Measurements from ENCODE around the gene SUPT4H1. TPM values are rescaled to one million over a fixed set of nuclear protein-coding genes. Genes with fewer than 3 reads are reported as not detected.
A peak's percentile ranks its signal among the peaks of the same experiment; 100 is the strongest.

Gene SUPT4H1
- total and polyA plus RNA-seq, 9 of the 15 experiments (the other 6 are each of a cell fraction or from before 2014, with no cell fraction given): 62.1 to 320 (median 117) TPM

GRCh38 chr17:58329035-58329809, 22.8 kb downstream of the SUPT4H1 start (continued):
- TF ChIP-seq, protein P1, sequence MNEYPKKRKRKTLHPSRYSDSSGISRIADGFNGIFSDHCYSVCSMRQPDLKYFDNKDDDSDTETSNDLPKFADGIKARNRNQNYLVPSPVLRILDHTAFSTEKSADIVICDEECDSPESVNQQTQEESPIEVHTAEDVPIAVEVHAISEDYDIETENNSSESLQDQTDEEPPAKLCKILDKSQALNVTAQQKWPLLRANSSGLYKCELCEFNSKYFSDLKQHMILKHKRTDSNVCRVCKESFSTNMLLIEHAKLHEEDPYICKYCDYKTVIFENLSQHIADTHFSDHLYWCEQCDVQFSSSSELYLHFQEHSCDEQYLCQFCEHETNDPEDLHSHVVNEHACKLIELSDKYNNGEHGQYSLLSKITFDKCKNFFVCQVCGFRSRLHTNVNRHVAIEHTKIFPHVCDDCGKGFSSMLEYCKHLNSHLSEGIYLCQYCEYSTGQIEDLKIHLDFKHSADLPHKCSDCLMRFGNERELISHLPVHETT (CRISPR knock-in tag; conservative IDR thresholded peaks at IDR 0.05 in 1 of 2, IDR thresholded peaks at IDR 0.05 in 1 of 2): no peak
- TF ChIP-seq, protein P2, sequence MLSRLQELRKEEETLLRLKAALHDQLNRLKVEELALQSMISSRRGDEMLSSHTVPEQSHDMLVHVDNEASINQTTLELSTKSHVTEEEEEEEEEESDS (CRISPR knock-in tag; IDR thresholded peaks at IDR 0.05): no peak
- TF ChIP-seq NRF1 (conservative IDR thresholded peaks at IDR 0.05 in 1 of 2, IDR thresholded peaks at IDR 0.05 in 1 of 2) (peak; percentile 92 to 94), POLR3A (IDR thresholded peaks at IDR 0.05; ENCODE audit: borderline replicate concordance, extremely low read depth, insufficient read depth, insufficient read length) (no peak), MEF2A (IDR thresholded peaks at IDR 0.05; ENCODE audit: control insufficient read depth, low read depth, low read length) (0 out of 2 replicates have a peak, but pooled peaks have one; percentile 56), SMC3 (conservative IDR thresholded peaks at IDR 0.05; ENCODE audit: insufficient read depth, low read depth, low read length) (peak; percentile 48), PBX2 (CRISPR knock-in tag; IDR thresholded peaks at IDR 0.05; ENCODE audit: low read depth) (no peak), PBX2 (tag; conservative IDR thresholded peaks at IDR 0.05; ENCODE audit: low read depth) (no peak), NCOA4 (IDR thresholded peaks at IDR 0.05; ENCODE audit: partially characterized antibody) (no peak), BACH1 (tag; IDR thresholded peaks at IDR 0.05) (0 out of 2 replicates have a peak, but pooled peaks have one; percentile 59), BMI1 (IDR thresholded peaks at IDR 0.05; ENCODE audit: low read length) (no peak), SRF (CRISPR knock-in tag; IDR thresholded peaks at IDR 0.05) (peak; percentile 7 to 90; a peak in 3 of 4 replicates)
- TF ChIP-seq, protein P3, sequence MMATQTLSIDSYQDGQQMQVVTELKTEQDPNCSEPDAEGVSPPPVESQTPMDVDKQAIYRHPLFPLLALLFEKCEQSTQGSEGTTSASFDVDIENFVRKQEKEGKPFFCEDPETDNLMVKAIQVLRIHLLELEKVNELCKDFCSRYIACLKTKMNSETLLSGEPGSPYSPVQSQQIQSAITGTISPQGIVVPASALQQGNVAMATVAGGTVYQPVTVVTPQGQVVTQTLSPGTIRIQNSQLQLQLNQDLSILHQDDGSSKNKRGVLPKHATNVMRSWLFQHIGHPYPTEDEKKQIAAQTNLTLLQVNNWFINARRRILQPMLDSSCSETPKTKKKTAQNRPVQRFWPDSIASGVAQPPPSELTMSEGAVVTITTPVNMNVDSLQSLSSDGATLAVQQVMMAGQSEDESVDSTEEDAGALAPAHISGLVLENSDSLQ (IDR thresholded peaks at IDR 0.05): 0 out of 2 replicates have a peak, but pooled peaks have one; percentile 1
- TF ChIP-seq, protein P4, sequence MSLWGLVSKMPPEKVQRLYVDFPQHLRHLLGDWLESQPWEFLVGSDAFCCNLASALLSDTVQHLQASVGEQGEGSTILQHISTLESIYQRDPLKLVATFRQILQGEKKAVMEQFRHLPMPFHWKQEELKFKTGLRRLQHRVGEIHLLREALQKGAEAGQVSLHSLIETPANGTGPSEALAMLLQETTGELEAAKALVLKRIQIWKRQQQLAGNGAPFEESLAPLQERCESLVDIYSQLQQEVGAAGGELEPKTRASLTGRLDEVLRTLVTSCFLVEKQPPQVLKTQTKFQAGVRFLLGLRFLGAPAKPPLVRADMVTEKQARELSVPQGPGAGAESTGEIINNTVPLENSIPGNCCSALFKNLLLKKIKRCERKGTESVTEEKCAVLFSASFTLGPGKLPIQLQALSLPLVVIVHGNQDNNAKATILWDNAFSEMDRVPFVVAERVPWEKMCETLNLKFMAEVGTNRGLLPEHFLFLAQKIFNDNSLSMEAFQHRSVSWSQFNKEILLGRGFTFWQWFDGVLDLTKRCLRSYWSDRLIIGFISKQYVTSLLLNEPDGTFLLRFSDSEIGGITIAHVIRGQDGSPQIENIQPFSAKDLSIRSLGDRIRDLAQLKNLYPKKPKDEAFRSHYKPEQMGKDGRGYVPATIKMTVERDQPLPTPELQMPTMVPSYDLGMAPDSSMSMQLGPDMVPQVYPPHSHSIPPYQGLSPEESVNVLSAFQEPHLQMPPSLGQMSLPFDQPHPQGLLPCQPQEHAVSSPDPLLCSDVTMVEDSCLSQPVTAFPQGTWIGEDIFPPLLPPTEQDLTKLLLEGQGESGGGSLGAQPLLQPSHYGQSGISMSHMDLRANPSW (CRISPR knock-in tag; IDR thresholded peaks at IDR 0.05): 0 out of 2 replicates have a peak, but pooled peaks have one; percentile 8
